ENCODE measurements around the gene ALOX5.

Gene ALOX5

DNA sequence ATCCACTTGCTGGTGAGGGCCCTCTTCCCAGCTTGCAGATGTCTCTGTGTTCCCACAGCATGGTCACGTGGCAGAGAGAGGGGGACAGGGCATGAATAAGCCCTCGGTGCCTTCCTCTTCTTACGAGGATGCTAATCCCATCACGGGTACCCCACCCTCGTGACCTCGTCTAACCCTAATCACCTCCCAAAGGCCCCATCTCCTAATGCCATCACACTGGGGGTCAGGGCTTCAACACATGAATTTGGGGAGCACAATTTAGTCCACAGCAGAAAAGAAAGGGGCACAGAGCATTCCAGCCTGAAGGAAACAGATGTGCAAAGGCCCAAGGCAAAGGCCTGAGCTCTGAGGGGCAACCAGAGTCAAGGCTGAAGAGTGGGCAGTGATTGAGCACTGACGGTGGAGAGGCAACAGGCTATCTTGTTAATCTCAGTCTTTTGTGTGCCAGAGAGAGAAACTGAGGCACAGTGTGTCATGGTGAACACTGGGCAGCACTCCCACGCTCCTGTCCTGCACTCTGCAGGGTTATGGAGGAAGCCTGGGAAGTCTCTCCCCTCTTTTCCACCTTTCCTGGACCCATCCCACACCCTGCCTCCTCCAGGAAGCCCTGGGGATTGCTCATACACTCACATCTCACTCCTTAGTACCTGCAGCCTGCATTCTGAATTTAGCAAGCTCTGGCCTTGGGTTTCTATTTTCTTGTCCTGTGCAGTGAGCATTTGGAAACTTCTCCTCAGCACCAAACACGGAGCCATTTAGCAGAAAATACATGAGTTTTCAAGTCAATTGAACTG, 49.0 kb downstream of the ALOX5 start:
- DNase-seq (ENCODE audit: low read depth in 1 of 2, low spot score in 1 of 2), result no peak

DNA sequence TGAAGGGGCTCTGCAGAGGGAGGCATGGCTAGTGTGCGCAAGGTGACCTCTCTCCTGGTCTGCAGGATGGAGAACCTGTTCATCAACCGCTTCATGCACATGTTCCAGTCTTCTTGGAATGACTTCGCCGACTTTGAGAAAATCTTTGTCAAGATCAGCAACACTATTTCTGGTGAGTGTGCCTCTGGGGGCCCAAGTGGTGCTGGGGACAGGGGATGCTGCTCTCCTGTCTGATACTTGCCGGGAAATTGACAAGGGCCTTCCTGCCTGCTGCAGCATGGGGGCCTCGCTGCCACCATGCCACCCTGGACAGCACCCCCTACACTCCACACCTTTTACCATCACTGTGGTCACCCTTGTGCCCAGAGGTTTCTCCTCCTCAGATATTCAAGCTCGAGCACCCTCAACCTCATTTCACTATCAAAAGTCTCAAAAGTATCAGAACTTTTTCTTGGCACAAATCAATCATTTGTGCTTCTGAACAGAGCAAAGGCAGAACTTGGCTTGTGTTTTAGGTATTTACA, 50.0 kb downstream of the ALOX5 start:
- DNase-seq (ENCODE audit: low read depth in 1 of 2, low spot score in 1 of 2), result no peak

DNA sequence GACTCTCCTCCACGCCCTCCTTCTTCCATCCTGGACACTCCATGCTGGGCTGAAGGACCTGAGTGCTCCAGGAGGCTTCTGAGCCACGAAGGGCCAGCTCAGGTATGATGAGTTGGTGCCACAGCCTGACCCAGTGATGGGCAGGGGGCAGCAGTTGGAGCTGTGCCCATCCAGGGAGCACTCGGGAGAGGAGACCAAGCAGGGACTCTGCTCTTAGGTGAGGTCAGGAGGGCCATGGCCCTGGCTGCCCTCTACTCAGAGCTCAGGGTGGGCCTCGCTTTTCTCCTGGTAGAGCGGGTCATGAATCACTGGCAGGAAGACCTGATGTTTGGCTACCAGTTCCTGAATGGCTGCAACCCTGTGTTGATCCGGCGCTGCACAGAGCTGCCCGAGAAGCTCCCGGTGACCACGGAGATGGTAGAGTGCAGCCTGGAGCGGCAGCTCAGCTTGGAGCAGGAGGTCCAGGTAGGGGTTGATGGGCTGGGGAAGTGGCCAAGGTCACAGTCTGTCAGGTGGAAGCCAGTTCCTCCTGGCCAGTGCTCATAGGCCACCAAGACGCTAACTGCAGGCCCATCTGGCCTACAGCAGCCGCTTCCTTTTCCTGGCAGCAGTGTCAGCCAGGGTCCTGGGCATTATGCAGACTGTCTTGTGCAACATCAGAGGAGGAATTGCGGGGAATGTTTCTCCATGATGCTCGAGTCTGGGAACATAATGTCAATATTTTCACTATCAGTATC, 50.8 kb downstream of the ALOX5 start:
- DNase-seq (ENCODE audit: low read depth in 1 of 2, low spot score in 1 of 2), result no peak

DNA sequence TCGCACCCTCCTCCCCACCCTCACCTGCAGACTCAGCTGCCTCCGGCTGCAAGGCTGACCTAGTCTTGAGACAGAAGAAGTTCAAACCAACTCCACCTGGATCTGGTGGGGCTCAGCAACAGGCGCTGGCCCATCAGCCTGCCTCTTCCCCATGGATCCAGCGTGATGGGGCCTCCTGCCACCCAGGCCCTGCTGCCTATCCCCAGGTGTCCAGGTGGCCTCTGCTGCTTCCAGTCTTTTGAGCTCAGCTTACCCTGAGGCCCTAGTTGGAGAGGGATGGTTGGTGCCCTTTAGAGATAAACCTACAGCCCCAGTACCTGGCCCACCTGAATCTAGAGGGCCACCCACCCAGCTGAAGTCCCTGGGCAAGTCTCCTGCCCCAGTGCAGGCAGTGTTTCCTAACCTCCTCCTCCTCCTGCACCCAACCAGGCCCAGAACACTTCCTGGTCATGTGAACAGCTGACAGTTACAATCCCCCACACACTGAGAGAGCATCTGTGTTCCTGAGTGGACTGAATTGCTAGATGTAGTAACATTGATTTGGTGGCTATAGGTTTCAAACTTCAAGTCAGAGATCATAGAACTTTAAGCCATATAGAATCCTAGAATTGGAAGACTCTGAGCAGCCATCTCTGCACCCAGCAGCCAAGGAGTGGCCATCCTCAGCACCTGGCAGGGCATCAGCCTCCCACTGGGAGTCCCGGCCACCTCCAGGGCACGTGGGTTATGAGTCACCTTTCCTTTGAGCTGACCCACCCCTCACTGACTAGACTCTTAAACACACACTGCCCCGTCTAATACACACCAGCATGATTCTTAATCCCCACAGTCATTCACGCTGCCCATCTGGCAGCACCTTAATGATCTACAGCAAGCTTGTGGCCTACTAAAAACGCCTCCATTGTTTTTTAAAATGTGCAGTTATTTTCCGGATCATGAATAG, 51.9 kb downstream of the ALOX5 start:
- DNase-seq (ENCODE audit: low read depth in 1 of 2, low spot score in 1 of 2), result no peak

DNA sequence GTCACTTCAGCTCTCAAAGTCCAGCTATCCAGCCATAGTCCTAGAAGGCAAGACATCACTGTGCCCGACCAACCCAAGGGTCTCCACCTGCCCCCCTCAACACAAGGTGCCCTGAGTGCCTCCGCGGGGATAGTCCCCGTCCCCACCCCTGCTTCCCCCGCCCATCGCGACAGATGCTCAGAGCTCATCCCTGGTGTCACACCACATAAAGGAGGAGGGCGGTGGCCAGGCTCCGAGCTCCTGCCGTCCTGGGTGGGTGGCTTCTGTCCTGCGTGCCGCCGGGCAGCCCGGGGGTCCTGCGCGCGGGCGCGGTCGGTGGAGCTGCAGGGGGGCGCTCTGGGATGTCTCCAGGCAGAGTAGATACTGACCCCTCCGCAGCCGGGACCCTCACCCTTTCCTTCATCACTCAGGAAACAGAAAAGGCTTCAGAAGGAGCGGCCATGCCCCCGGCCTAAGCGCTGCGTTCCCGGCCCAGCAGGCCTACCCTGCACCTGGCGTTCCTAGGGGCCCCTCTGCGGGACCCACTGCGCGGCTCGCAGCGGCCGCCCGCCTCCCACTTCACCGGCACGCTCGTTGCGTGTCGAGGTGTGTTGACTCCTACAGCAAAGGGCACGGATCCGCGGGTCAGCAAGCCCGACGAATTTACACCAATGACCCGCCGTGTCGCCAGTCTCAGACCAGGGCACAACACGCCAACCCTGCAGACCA, 53.4 kb downstream of the ALOX5 start:
- DNase-seq (ENCODE audit: low read depth in 1 of 2, low spot score in 1 of 2), result no peak

DNA sequence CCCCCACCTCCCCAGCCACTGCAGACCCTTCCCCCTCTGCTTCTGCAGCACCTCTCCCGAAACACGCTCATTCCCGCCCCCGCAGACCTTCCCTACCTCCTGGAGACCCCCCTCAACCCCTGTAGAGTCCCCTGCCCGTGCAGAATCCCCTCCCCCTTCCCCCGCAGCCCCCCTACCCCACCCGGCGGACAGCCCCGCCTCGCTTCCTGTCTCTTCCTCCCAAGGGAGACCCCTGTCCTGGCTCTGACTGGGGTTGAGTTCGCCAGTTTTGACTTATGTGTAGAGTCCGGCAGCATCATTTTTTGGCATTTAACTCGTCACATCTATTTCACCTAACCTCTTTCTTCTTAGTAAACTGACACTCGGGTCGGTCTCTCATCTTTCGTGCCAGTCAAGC, 54.0 kb downstream of the ALOX5 start:
- no peak for DNase-seq (ENCODE audit: low read depth in 1 of 2, low spot score in 1 of 2)

DNA sequence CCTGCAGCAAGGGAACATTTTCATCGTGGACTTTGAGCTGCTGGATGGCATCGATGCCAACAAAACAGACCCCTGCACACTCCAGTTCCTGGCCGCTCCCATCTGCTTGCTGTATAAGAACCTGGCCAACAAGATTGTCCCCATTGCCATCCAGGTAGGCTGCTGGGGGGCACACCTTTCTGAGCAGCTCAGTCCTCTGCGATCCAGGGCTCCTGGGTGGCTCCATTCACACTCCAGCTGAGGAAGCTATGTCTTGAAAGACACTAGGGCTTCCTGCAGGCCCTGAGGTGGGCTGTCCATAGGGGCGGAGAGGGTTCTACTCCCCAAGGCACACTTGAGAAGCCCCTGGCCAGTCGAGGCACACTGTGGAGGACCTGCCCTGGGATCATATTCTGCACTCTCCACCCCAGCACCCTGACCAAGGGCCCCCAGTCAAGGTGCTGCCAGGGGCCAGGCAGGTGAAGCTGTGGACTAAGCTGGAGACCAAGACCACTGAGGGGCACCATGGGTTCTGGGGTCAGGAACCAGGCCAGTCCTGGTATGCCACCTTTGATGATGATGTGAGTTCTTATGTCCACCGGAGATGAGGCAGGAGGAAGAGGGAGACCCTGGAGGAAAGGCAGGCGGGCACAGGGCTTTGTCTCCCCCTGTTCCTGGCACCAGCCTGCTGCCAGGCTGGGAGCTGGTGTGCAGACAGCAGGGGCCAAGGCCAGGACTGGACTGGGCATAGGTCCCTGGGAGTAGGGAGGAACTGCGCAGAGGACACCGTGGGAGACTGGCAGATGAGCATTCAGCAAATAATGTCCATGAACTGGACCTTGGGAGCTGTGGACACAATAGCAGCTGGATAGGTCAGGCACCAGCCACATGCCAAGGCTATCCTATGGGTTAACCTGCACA, 54.8 kb downstream of the ALOX5 start:
- DNase-seq (ENCODE audit: low read depth in 1 of 2, low spot score in 1 of 2), result no peak

DNA sequence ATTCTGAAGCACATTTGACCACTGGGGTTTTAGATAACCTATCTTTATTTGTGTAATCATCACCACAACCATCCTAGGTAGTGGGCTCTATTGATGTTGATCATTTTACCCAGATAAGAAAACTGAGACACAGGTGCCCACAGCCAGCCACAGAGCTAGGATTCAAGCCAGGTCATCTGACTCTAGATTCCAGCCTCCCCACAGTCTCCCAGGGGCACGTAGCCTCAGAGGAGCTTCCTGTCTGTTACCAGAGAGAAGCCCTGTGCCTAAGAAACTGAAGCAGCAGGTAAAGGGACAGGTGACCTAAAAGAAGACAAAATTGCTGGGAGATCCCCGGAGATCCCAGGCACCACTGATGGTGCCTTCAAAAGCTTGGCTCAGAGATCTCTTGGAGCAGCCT, 55.8 kb downstream of the ALOX5 start:
- no peak for DNase-seq (ENCODE audit: low read depth in 1 of 2, low spot score in 1 of 2)

DNA sequence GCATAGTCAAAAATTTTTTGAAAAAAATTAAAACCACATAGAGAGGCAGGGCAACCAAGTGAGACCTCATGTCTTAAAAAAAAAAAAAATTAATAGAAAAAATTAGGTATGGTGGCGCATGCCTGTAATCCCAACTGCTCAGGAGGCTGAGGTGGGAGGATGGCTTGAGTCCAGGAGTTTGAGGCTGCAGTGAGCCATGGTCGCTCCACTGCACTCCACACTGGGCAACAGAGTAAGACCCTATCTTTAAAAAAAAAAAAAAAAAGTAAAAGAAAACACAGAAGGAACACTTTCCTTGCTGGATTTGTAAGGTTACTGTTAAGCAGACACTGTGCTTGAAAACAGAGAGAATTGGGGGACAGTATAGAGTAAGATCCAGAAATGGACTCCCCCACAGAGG, 58.1 kb downstream of the ALOX5 start:
- no peak for DNase-seq (ENCODE audit: low read depth in 1 of 2, low spot score in 1 of 2)

DNA sequence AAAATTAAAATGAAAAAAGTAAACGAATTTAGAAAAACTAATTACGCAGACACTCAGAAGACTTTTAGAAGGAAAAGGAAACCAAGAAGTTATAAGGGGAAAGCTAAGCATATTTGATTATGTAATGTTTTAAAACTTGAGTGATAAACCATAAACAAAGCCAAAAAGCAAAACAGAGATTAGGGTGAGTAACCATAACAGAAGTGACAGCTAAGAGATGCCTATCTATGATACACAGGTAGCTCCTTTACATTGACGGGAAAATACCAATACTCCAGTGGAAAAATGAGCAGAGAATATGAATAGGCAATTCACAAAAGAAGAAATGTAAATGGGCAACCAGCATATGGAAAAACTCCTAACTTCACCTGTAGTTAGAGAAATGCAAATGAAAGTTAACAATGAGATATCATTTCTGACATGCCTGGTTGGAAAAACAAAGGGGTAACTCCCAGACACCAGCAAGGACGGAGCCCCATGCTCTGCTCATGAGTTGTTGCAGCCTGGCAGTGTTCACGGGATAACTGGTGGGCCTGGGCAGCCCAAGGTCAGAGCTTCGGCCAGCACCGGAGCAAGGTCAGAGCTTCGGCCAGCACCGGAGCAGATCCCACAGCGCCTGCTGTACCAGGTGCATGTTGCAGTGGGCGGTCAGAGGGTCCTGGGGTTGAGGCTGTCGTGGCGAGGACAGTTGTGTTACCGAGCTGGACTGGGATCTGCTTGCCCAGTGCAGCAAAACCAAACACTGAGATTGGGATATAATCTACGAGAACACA, 58.9 kb downstream of the ALOX5 start:
- no peak for DNase-seq (ENCODE audit: low read depth in 1 of 2, low spot score in 1 of 2)

DNA sequence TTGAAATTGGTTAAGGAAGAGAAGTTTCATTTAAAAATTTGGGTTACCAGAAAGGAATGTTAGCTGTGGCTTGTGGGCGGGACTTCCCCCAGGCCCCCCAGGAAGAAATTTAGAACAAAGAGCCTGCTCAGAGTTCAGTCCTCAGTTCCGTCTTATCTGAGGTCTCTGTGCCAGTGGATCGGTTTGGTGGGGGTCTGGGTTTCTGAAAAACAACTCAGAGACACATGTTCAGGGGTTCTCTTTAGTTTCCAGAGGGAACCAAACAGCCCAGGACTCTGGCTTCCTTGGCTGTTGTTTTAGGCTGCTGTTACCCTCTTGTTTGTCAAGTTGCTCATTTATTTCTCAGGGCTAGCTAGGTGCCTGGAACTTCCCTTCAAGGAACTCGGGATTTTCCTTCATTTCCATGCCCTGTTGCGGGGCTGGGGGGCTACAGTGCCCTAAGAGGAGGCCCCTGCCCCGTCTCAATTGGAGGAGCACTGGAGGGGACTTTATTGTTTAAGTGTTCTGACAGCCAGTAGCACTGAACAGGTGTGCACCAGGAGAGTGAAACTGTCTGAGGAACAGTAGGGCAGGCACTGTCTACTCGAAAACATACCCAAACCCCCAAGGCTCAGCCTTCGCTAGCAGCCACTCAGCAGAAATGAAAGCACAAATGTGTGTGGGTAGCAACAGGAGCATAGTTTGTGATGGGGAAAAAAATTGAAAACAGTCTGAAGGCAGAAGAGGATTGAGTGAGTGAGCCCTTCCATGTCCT, 59.9 kb downstream of the ALOX5 start:
- no peak for DNase-seq (ENCODE audit: low read depth in 1 of 2, low spot score in 1 of 2)

DNA sequence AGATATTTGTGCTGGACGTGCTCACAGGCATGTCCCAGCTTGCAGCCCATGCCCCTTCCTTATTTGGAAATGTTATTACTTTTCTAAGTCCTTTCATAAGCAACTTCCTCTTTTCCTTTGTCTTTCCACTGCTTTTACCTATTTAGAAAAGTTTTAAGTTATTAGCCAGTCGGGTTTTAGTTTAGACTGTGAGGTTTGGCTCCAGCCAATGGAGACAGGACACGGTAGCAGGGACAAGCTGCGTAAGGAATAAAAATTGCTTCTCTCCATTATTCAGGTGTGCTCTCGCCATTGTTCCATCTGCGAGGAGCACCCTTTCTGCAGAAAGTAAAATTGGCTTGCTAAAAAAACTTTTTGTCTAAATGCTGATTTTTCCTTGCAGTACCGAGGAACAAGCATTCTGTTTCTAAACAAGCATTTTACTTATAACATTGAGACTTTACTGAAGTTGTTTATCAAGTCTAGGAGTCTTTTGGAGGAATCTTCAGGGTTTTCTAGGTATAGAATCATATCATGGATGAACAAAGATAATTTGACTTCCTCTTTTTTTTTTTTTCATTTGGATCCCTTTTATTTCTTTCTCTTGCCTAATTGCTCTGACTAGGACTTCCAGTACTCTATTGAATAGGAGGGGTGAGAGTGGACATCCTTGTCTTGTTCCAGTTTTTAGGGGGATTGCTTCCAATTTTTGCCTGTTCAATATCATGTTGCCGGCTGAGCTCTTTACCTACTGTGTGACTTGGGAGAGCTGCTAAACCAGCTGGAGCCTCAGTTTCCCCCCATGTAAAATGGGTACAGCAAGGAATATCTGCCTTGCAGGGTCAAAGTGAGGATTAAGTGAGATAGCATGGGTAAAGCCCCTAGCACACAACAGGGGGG, 63.8 kb downstream of the ALOX5 start:
- no peak for DNase-seq (ENCODE audit: low read depth in 1 of 2, low spot score in 1 of 2)

DNA sequence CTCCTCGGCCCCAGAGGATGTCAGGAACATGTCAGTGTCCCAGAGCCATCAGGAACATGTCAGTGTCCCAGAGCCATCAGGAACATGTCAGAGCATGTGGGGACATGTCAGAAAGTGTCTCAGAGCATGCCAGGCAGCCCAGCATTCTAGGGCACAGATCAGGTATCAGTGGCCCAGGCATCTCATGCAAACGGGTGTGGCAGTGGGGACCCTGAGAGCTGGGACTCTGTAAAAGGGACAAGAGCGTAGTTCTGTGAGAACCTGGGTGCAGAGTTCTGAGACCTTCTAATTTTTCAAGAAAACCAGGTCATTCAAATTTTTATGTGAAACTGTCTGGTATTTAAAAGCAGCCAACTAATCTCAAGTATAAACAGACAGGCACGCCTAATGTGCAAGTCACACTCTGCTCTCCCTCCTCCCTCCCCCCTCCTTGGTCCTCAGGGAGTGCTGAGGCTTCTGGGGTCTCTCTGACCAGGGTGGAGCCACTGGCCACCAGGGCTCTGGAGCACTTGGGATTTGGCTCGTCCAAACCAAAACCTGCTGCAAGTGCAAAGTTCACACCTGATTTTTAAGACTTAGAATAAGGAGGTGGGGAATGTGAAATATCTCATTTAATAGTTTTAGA, 64.6 kb downstream of the ALOX5 start:
- DNase-seq (ENCODE audit: low read depth in 1 of 2, low spot score in 1 of 2), result no peak

DNA sequence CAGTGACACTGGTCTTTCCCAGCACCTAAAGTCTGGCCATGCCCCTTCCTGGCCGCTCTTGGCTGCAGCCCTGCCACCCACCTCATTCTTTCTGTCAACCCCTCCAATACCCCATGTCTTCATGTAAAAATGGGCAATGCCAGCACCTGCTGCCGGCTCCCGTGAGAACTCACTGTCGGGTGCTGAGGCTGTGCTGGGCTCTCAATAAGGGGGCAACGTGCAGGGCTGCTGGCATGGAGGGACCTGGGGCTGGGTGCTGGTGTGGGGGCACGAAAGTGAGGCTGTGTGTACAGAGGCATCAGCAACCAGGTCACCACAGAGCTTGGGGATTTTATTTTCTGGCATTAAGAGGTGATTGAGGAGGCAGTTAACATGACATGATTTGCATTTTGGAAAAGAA, 65.3 kb downstream of the ALOX5 start:
- DNase-seq (ENCODE audit: low read depth in 1 of 2, low spot score in 1 of 2), result no peak

DNA sequence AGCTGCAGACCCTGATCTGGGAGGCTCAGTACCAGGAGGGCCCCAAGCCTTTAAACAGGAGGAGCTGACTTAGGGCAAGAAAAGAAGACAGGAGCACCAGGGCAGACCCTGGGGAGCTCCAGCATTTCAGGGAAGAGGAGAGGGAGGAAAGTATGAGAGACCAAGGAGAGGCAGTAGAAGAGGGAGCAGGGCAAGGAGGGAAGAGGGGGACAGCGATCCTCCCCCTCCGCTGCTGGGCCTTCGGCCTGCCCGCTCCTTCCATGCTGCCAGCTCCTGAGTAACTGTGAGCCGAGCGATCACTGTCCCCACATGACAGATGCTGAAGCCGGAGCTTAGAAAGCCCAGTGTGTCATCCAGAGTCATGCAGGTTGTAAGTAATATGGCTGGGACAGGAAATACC, 65.9 kb downstream of the ALOX5 start:
- no peak for DNase-seq (ENCODE audit: low read depth in 1 of 2, low spot score in 1 of 2)

DNA sequence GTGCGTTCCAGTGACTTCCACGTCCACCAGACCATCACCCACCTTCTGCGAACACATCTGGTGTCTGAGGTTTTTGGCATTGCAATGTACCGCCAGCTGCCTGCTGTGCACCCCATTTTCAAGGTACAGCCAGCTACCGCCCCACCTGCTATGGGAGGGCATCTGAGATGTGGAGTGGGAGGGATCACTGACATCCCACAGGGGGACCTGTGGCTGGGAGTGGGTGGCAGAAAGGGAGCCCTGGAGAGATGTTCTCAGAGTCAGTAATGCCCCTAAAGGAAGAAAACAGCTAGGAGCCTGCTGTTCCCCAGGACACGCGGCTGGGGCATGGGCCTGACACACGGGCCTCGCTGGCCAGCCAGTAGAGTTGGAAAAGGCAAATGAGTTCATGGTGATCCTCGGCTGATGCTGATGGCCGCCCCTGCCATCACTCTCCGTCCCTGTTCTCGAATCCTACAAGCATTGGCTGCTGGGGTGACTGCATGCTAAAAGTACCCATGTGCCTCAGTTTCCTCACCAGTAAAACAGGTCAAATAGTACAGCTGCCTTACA, 66.6 kb downstream of the ALOX5 start:
- no peak for DNase-seq (ENCODE audit: low read depth in 1 of 2, low spot score in 1 of 2)
